Chondrocyte (in vitro differentiated cells): Measurements from ENCODE around the gene NR4A1. TPM values are rescaled to one million over a fixed set of nuclear protein-coding genes. Genes with fewer than 3 reads are reported as not detected.

ENCODE experiments used
- DNase-seq: peaks from one replicate; pipeline ENCODE4 v3.0.0; 2021; ENCODE audit warnings: mixed read lengths, low spot score
- H3K27ac Mint-ChIP-seq: one replicate; pipeline ENCODE4 v1.8.0; 2021; ENCODE audit warnings: mild to moderate bottlenecking, moderate library complexity, mixed read lengths; ENCODE audit not compliant: unreplicated experiment
- H3K27me3 Mint-ChIP-seq: 2 replicates; pipeline ENCODE4 v1.8.0; 2021; ENCODE audit warnings: low read depth, mixed read lengths
- H3K36me3 Mint-ChIP-seq: 2 replicates; pipeline ENCODE4 v1.8.0; 2021; ENCODE audit warnings: low read depth, mixed read lengths
- H3K4me1 Mint-ChIP-seq: 2 replicates; pipeline ENCODE4 v1.8.0; 2021; ENCODE audit warnings: low read depth, mild to moderate bottlenecking, mixed read lengths
- H3K4me3 Mint-ChIP-seq: one replicate; pipeline ENCODE4 v1.8.0; 2021; ENCODE audit warnings: mild to moderate bottlenecking, moderate library complexity, mixed read lengths; ENCODE audit not compliant: unreplicated experiment
- H3K9me3 Mint-ChIP-seq: 2 replicates; pipeline ENCODE4 v1.8.0; 2021; ENCODE audit warnings: low read depth, mixed read lengths
- CTCF ChIP-seq: fragments of 200-600 bp; sonication (generic); IDR thresholded peaks from 2 replicates; pipeline ENCODE4 v1.5.0; 2021; ENCODE audit warnings: antibody characterized with exemption, mild to moderate bottlenecking, moderate library complexity
- total RNA-seq: library from RNA; stranded (reverse); gene quantifications from 3 replicates; pipeline ENCODE4 v1.2.1, GENCODE V29; 2021

NR4A1 gene
- total RNA-seq, 1 donor from 2014 or later: 7.3 TPM

GRCh38 chr12:52032446-52032803, 18.8 kb upstream of the NR4A1 start:
- H3K4me3 Mint-ChIP-seq: peak overlapping the region; percentile 75
- H3K9me3 Mint-ChIP-seq: no peaks in the 10 kb centered on the region
- no peak for DNase-seq
- no peaks in the 10 kb centered on the region for H3K36me3 Mint-ChIP-seq
- peak overlapping the region; percentile 95 for H3K27ac Mint-ChIP-seq
- H3K4me1 Mint-ChIP-seq: peaks cover 47% of the 10 kb centered on the region
- TF ChIP-seq CTCF: no peak
- no peaks in the 10 kb centered on the region for H3K27me3 Mint-ChIP-seq

- DNase-seq: peak; percentile 98
- Mint-ChIP-seq H3K36me3 (no peaks in the 10 kb centered on the region), H3K4me3 (peak overlapping the region; percentile 75), H3K27ac (peak overlapping the region; percentile 95), H3K4me1 (peaks cover 50% of the 10 kb centered on the region), H3K27me3 (no peaks in the 10 kb centered on the region), H3K9me3 (no peaks in the 10 kb centered on the region)
- TF ChIP-seq CTCF: no peak
Observed at GRCh38 chr12:52032804-52033445, 18.3 kb upstream of the NR4A1 start.

- Mint-ChIP-seq H3K4me1 (peaks cover 56% of the 10 kb centered on the region), H3K9me3 (no peaks in the 10 kb centered on the region), H3K4me3 (peak overlapping the region; percentile 57), H3K36me3 (no peaks in the 10 kb centered on the region), H3K27ac (peak overlapping the region; percentile 95), H3K27me3 (no peaks in the 10 kb centered on the region)
- no peak for DNase-seq
- no peak for TF ChIP-seq CTCF
Observed at GRCh38 chr12:52033446-52034140, 17.6 kb upstream of the NR4A1 start.

- DNase-seq: no peak
- no peak for TF ChIP-seq CTCF
- Mint-ChIP-seq H3K4me3 (peak overlapping the region; percentile 31), H3K4me1 (peaks cover 53% of the 10 kb centered on the region), H3K36me3 (no peaks in the 10 kb centered on the region), H3K27me3 (no peaks in the 10 kb centered on the region), H3K27ac (peak overlapping the region; percentile 88), H3K9me3 (no peaks in the 10 kb centered on the region)
Observed at GRCh38 chr12:52035190-52035589, 16.1 kb upstream of the NR4A1 start.

- no peak for TF ChIP-seq CTCF
- Mint-ChIP-seq H3K4me1 (peaks cover 54% of the 10 kb centered on the region), H3K36me3 (no peaks in the 10 kb centered on the region), H3K4me3 (peak overlapping the region; percentile 47), H3K27me3 (no peaks in the 10 kb centered on the region), H3K9me3 (no peaks in the 10 kb centered on the region), H3K27ac (peak overlapping the region; percentile 88)
- no peak for DNase-seq
Observed at GRCh38 chr12:52035926-52036325, 15.3 kb upstream of the NR4A1 start.
